GM19324 (cell line): ENCODE measurements around the gene ARL11.
"Not testable (repeated sequence)": the region's sequence is repeated elsewhere in the genome, so short reads cannot be mapped to it uniquely, and the experiment has no call there.

Experiments
- ATAC-seq: cut with Tn5 transposase; IDR thresholded peaks from one replicate; pipeline ENCODE4 v1.9.1; 2021; ENCODE audit warnings: mild to moderate bottlenecking, moderate library complexity; ENCODE audit not compliant: unreplicated experiment, low FRiP score

Gene ARL11

GRCh38 chr13:49610176-49610575 lies 18.1 kb upstream of the ARL11 start:
- no peak for ATAC-seq

GRCh38 chr13:49612042-49612441 lies 16.3 kb upstream of the ARL11 start:
- not testable (repeated sequence) for ATAC-seq

GRCh38 chr13:49615836-49616675 lies 12.3 kb upstream of the ARL11 start:
- ATAC-seq, result no peak

GRCh38 chr13:49616676-49617065 lies 11.6 kb upstream of the ARL11 start:
- ATAC-seq, result no peak

GRCh38 chr13:49620170-49620621 lies 8.1 kb upstream of the ARL11 start:
- ATAC-seq, result no peak

GRCh38 chr13:49622174-49622946 lies 5.9 kb upstream of the ARL11 start:
- ATAC-seq, result no peak

- no peak for ATAC-seq
Observed at GRCh38 chr13:49624229-49624628, 4.1 kb upstream of the ARL11 start.

GRCh38 chr13:49625392-49626079 lies 2.8 kb upstream of the ARL11 start:
- ATAC-seq, result no peak

- no peak for ATAC-seq
Observed at GRCh38 chr13:49629196-49629938, 1.1 kb downstream of the ARL11 start.

- no peak for ATAC-seq
Observed at GRCh38 chr13:49629947-49630346, 1.6 kb downstream of the ARL11 start.

- ATAC-seq, result no peak
Observed at GRCh38 chr13:49630580-49630979, 2.3 kb downstream of the ARL11 start.

GRCh38 chr13:49632156-49632555 lies 3.8 kb downstream of the ARL11 start:
- no peak for ATAC-seq

- no peak for ATAC-seq
Observed at GRCh38 chr13:49633710-49634109, 5.4 kb downstream of the ARL11 start.

- ATAC-seq, result no peak
Observed at GRCh38 chr13:49635599-49636433, 7.5 kb downstream of the ARL11 start.

GRCh38 chr13:49636705-49637104 lies 8.4 kb downstream of the ARL11 start:
- ATAC-seq, result no peak

- no peak for ATAC-seq
Observed at GRCh38 chr13:49638030-49638743, 9.9 kb downstream of the ARL11 start.

- no peak for ATAC-seq
Observed at GRCh38 chr13:49638744-49639072, 10.4 kb downstream of the ARL11 start.

GRCh38 chr13:49641801-49642291 lies 13.5 kb downstream of the ARL11 start:
- ATAC-seq, result no peak
